H9 (cell line): ENCODE measurements around the gene PIN1. TPM values are rescaled to one million over a fixed set of nuclear protein-coding genes. Genes with fewer than 3 reads are reported as not detected.

Experiments used
- DNase-seq: peaks from one replicate; pipeline ENCODE4 v3.0.0-alpha.2; 2017
- H2AFZ ChIP-seq: one replicate; pipeline ENCODE4 v1.6.1; 2013; ENCODE audit warnings: mild to moderate bottlenecking, low read length, control low read depth, moderate library complexity
- H2AK5ac ChIP-seq: 2 replicates; pipeline ENCODE4 v1.6.1; 2013; ENCODE audit warnings: low read length, control low read depth, mixed read lengths; ENCODE audit not compliant: insufficient read length
- H2BK120ac ChIP-seq: one replicate; pipeline ENCODE4 v1.6.1; 2013; ENCODE audit warnings: low read depth, mild to moderate bottlenecking, low read length, control low read depth, inconsistent platforms; ENCODE audit not compliant: poor library complexity, severe bottlenecking
- H2BK12ac ChIP-seq: 2 replicates; pipeline ENCODE4 v1.6.1; 2013; ENCODE audit warnings: low read length, control low read depth, mixed read lengths, low read depth; ENCODE audit not compliant: insufficient read length
- H2BK15ac ChIP-seq: 2 replicates; pipeline ENCODE4 v1.6.1; 2013; ENCODE audit warnings: low read depth, low read length, control low read depth
- H2BK20ac ChIP-seq: one replicate; pipeline ENCODE4 v1.6.1; 2013; ENCODE audit warnings: low read depth, mild to moderate bottlenecking, low read length, control low read depth, inconsistent platforms; ENCODE audit not compliant: poor library complexity, severe bottlenecking
- H2BK5ac ChIP-seq: 2 replicates; pipeline ENCODE4 v1.6.1; 2013; ENCODE audit warnings: low read length, control low read depth, mixed read lengths; ENCODE audit not compliant: insufficient read length
- H3K14ac ChIP-seq: 2 replicates; pipeline ENCODE4 v1.6.1; 2013; ENCODE audit warnings: low read length, control low read depth; ENCODE audit not compliant: insufficient read depth
- H3K18ac ChIP-seq: 2 replicates; pipeline ENCODE4 v1.6.1; 2013; ENCODE audit warnings: low read depth, mild to moderate bottlenecking, mixed read lengths, low read length, control low read depth; ENCODE audit not compliant: insufficient read length
- H3K23ac ChIP-seq: 2 replicates; pipeline ENCODE4 v1.6.1; 2013; ENCODE audit warnings: low read length, control low read depth, mixed read lengths, low read depth; ENCODE audit not compliant: insufficient read length
- H3K23me2 ChIP-seq: 2 replicates; pipeline ENCODE4 v1.6.1; 2013; ENCODE audit warnings: low read depth, mild to moderate bottlenecking, mixed read lengths, low read length, control low read depth; ENCODE audit not compliant: insufficient read length, poor library complexity, severe bottlenecking
- H3K27ac ChIP-seq: 2 replicates; pipeline ENCODE4 v1.5.1; 2013; ENCODE audit warnings: low read length, control low read depth, mixed read lengths, low read depth; ENCODE audit not compliant: insufficient read length
- H3K27me3 ChIP-seq: 2 replicates; pipeline ENCODE4 v1.6.1; 2013; ENCODE audit warnings: low read length, control low read depth, inconsistent platforms; ENCODE audit not compliant: insufficient read depth
- H3K4ac ChIP-seq: 2 replicates; pipeline ENCODE4 v1.6.1; 2013; ENCODE audit warnings: low read depth, mild to moderate bottlenecking, control low read depth, inconsistent platforms, low read length, moderate library complexity
- H3K4me1 ChIP-seq: 2 replicates; pipeline ENCODE4 v1.6.1; 2013; ENCODE audit warnings: low read length, control low read depth, inconsistent platforms; ENCODE audit not compliant: insufficient read depth
- H3K4me2 ChIP-seq: 2 replicates; pipeline ENCODE4 v1.6.1; 2013; ENCODE audit warnings: low read length, control low read depth, mixed read lengths; ENCODE audit not compliant: insufficient read length, insufficient read depth
- H3K56ac ChIP-seq: 2 replicates; pipeline ENCODE4 v1.6.1; 2013; ENCODE audit warnings: low read depth, mild to moderate bottlenecking, mixed read lengths, low read length, control low read depth; ENCODE audit not compliant: insufficient read length
- H3K79me1 ChIP-seq: 2 replicates; pipeline ENCODE4 v1.6.1; 2013; ENCODE audit warnings: low read depth, mild to moderate bottlenecking, moderate library complexity, low read length, control low read depth, inconsistent platforms; ENCODE audit not compliant: insufficient read depth, poor library complexity, severe bottlenecking
- H3K79me2 ChIP-seq: 2 replicates; pipeline ENCODE4 v1.6.1; 2013; ENCODE audit warnings: low read length, control low read depth, inconsistent platforms; ENCODE audit not compliant: insufficient read depth
- H3K9ac ChIP-seq: 2 replicates; pipeline ENCODE4 v1.6.1; 2013; ENCODE audit warnings: low read length, control low read depth, mixed read lengths; ENCODE audit not compliant: insufficient read length; ENCODE audit errors: extremely low read depth
- H3K9me3 ChIP-seq: one replicate; pipeline ENCODE4 v1.6.1; 2013; ENCODE audit warnings: low read depth, low read length, inconsistent platforms; ENCODE audit not compliant: control insufficient read depth
- H3T11ph ChIP-seq: one replicate; pipeline ENCODE4 v1.6.1; 2013; ENCODE audit warnings: mild to moderate bottlenecking, low read length, control low read depth, inconsistent platforms
- H4K20me1 ChIP-seq: one replicate; pipeline ENCODE4 v1.6.1; 2013; ENCODE audit not compliant: control insufficient read depth, insufficient read length, insufficient read depth
- H4K5ac ChIP-seq: 2 replicates; pipeline ENCODE4 v1.6.1; 2013; ENCODE audit warnings: low read depth, mild to moderate bottlenecking, mixed read lengths, low read length, control low read depth; ENCODE audit not compliant: insufficient read length
- H4K8ac ChIP-seq: replicated peaks from 2 replicates; pipeline ENCODE4 v1.6.1; 2013; ENCODE audit warnings: low read length, control low read depth, mixed read lengths, low read depth; ENCODE audit not compliant: insufficient read length
- H4K91ac ChIP-seq: 2 replicates; pipeline ENCODE4 v1.6.1; 2013; ENCODE audit warnings: low read depth, mild to moderate bottlenecking, moderate library complexity, mixed read lengths, low read length, control low read depth; ENCODE audit not compliant: insufficient read length
- H3K27ac Mint-ChIP-seq, 3 experiments: 2 replicates in 2 of 3; 3 replicates in 1 of 3; pipeline ENCODE4 v1.8.0; 2020 to 2021; ENCODE audit warnings: mixed read lengths in 3 of 3, mild to moderate bottlenecking in 1 of 3, moderate library complexity in 1 of 3
- H3K27me3 Mint-ChIP-seq: 2 replicates; pipeline ENCODE4 v1.8.0; 2021; ENCODE audit warnings: low read depth, mild to moderate bottlenecking, moderate library complexity, mixed read lengths
- H3K36me3 Mint-ChIP-seq, 3 experiments: 2 replicates in 2 of 3; 3 replicates in 1 of 3; pipeline ENCODE4 v1.8.0; 2020 to 2021; ENCODE audit warnings: low read depth in 3 of 3, mixed read lengths in 3 of 3; ENCODE audit not compliant: insufficient read depth in 1 of 3
- H3K4me1 Mint-ChIP-seq, 2 experiments: 2 replicates each; pipeline ENCODE4 v1.8.0; 2020; ENCODE audit warnings: mixed read lengths in 2 of 2
- H3K4me3 Mint-ChIP-seq, 2 experiments: 2 replicates in 1 of 2; 3 replicates in 1 of 2; pipeline ENCODE4 v1.8.0; 2020 to 2021; ENCODE audit warnings: mild to moderate bottlenecking in 2 of 2, mixed read lengths in 2 of 2, moderate library complexity in 1 of 2
- H3K9me3 Mint-ChIP-seq, 2 experiments: 2 replicates in 1 of 2; 3 replicates in 1 of 2; pipeline ENCODE4 v1.8.0; 2020; ENCODE audit warnings: mild to moderate bottlenecking in 2 of 2, mixed read lengths in 2 of 2, moderate library complexity in 1 of 2
- CTCF ChIP-seq: fragments of 200-600 bp; sonication (generic); conservative IDR thresholded peaks from 3 replicates; pipeline ENCODE4 v1.8.0; 2021; ENCODE audit warnings: antibody characterized with exemption, mild to moderate bottlenecking
- WGBS: extraction: QIAGEN DNeasy Blood & Tissue Kit; methylation state at CpG from one replicate; pipeline ENCODE4 v1.1.7; 2013; ENCODE audit warnings: missing lambda C conversion rate, low lambda C conversion rate, mixed read lengths; ENCODE audit not compliant: insufficient read length; ENCODE audit errors: extremely low coverage; 5-methylcytosine and 5-hydroxymethylcytosine counted together
- total RNA-seq: library from RNA; stranded (reverse); gene quantifications from 2 replicates; pipeline ENCODE4 v1.2.1, GENCODE V29; 2021

PIN1 gene
- total RNA-seq, 1 experiment from 2014 or later, result 110 TPM

- Mint-ChIP-seq H3K36me3 (peaks cover 19 to 52% (median 49%) of the 10 kb centered on the region in 3 experiments; a peak in 6 of 7 replicates), H3K27me3 (no peaks in the 10 kb centered on the region), H3K27ac (peak overlapping the region in 2 of 3 experiments; percentile 45 to 92; a peak in 2 of 7 replicates), H3K4me3 (no peak overlapping the region; a peak in 1 of 5 replicates), H3K9me3 (no peaks in the 10 kb centered on the region), H3K4me1 (peaks cover 0 to 2% of the 10 kb centered on the region in 2 experiments; a peak in 3 of 4 replicates)
- no peak overlapping the region for H2BK15ac ChIP-seq
- H2BK12ac ChIP-seq, result no peak overlapping the region
- H4K5ac ChIP-seq, result no peak overlapping the region
- H2AK5ac ChIP-seq, result no peak overlapping the region
- H3K9me3 ChIP-seq, result no peaks in the 10 kb centered on the region
- no peak overlapping the region for H4K8ac ChIP-seq
- H3K4ac ChIP-seq, result no peak overlapping the region
- H3K18ac ChIP-seq, result no peak overlapping the region
- no peak overlapping the region for H3K9ac ChIP-seq
- H2BK5ac ChIP-seq, result no peak overlapping the region
- H4K91ac ChIP-seq, result no peak overlapping the region
- H3K79me2 ChIP-seq, result no peaks in the 10 kb centered on the region
- H3K23me2 ChIP-seq, result no peaks in the 10 kb centered on the region
- no peak overlapping the region for H3K4me2 ChIP-seq
- no peaks in the 10 kb centered on the region for H3K4me1 ChIP-seq
- no peak overlapping the region for H3K23ac ChIP-seq
- no peaks in the 10 kb centered on the region for H3K27me3 ChIP-seq
- no peak overlapping the region for H3K27ac ChIP-seq
- TF ChIP-seq CTCF, result no peak
- WGBS, result no CpG with 5 or more reads among the region's 10 CpGs
- H3K56ac ChIP-seq, result no peak overlapping the region
- H2BK120ac ChIP-seq, result no peak overlapping the region
- no peak overlapping the region for H3T11ph ChIP-seq
- no peaks in the 10 kb centered on the region for H3K79me1 ChIP-seq
- no peaks in the 10 kb centered on the region for H4K20me1 ChIP-seq
- no peak overlapping the region for H2AFZ ChIP-seq
- H3K14ac ChIP-seq, result no peak overlapping the region
- no peak overlapping the region for H2BK20ac ChIP-seq
- no peak for DNase-seq
Measured at GRCh38 chr19:9857920-9858746, 23.0 kb downstream of the PIN1 start.
